IMR-90 (cell line): ENCODE data around the gene SEMA4D. TPM values are rescaled to one million over a fixed set of nuclear protein-coding genes. Genes with fewer than 3 reads are reported as not detected.

ENCODE experiments used
- ATAC-seq: fragments of 200-7000 bp; cut with Tn5 transposase; 2 replicates; pipeline ENCODE4 v1.9.1; 2020; ENCODE audit warnings: low read depth, mild to moderate bottlenecking, moderate library complexity
- BruUV-seq: library from RNA; stranded (reverse); fragments of 400-500 nt; replicated peaks from 2 replicates; lab custom pipeline; 2021; lab: Mats Ljungman, UMichigan
- CTCF ChIA-PET: fragments of 300-600 bp; formaldehyde crosslinking; extraction: SDS; loops from one replicate; lab custom pipeline; 2021; ENCODE audit warnings: antibody characterized with exemption; lab: Yijun Ruan, JAX
- POLR2A ChIA-PET: fragments of 300-600 bp; sonication (Branson Sonifier 250); formaldehyde crosslinking; loops from one replicate; lab custom pipeline; 2022; ENCODE audit warnings: antibody characterized with exemption; ENCODE audit not compliant: unreplicated experiment; lab: Charles Lee
- DNase-seq: peaks from one replicate; pipeline ENCODE4 v3.0.0; 2013
- H2AFZ ChIP-seq: replicated peaks from 2 replicates; pipeline ENCODE3; 2013; ENCODE audit warnings: low read length, mild to moderate bottlenecking; ENCODE audit not compliant: poor library complexity
- H2AK5ac ChIP-seq: 2 replicates; pipeline ENCODE4 v1.6.1; 2013; ENCODE audit warnings: low read depth, low read length, inconsistent platforms
- H2AK9ac ChIP-seq: replicated peaks from 2 replicates; pipeline ENCODE3; 2013; ENCODE audit warnings: mild to moderate bottlenecking, low read depth, low read length, moderate library complexity; ENCODE audit not compliant: poor library complexity
- H2BK120ac ChIP-seq: 2 replicates; pipeline ENCODE4 v1.6.1; 2013; ENCODE audit warnings: low read depth, low read length, inconsistent platforms
- H2BK15ac ChIP-seq: 3 replicates; pipeline ENCODE4 v1.6.1; 2013; ENCODE audit warnings: low read depth, low read length, inconsistent platforms
- H2BK20ac ChIP-seq: 2 replicates; pipeline ENCODE4 v1.6.1; 2013; ENCODE audit warnings: low read depth, mild to moderate bottlenecking, inconsistent platforms, low read length, moderate library complexity
- H2BK5ac ChIP-seq: 2 replicates; pipeline ENCODE4 v1.6.1; 2013; ENCODE audit warnings: mild to moderate bottlenecking, low read depth, low read length, inconsistent platforms; ENCODE audit not compliant: poor library complexity, severe bottlenecking
- H3K14ac ChIP-seq: replicated peaks from 2 replicates; pipeline ENCODE4 v1.6.1; 2013; ENCODE audit warnings: low read depth, low read length, inconsistent platforms
- H3K18ac ChIP-seq: 2 replicates; pipeline ENCODE4 v1.6.1; 2013; ENCODE audit warnings: low read depth, low read length, control low read depth
- H3K23ac ChIP-seq: 2 replicates; pipeline ENCODE4 v1.6.1; 2013; ENCODE audit warnings: low read depth, low read length, inconsistent platforms
- H3K27ac ChIP-seq: 2 replicates; pipeline ENCODE4 v1.5.1; 2013; ENCODE audit warnings: mild to moderate bottlenecking, control low read depth, low read length; ENCODE audit not compliant: insufficient read depth
- H3K27me3 ChIP-seq: 2 replicates; pipeline ENCODE4 v1.6.1; 2013; ENCODE audit warnings: low read length; ENCODE audit not compliant: control insufficient read depth, insufficient read depth
- H3K36me3 ChIP-seq: 2 replicates; pipeline ENCODE4 v1.6.1; 2013; ENCODE audit warnings: low read length, mixed read lengths; ENCODE audit not compliant: control insufficient read depth, insufficient read depth
- H3K4ac ChIP-seq: 2 replicates; pipeline ENCODE4 v1.6.1; 2013; ENCODE audit warnings: low read depth, low read length, inconsistent platforms
- H3K4me1 ChIP-seq: 2 replicates; pipeline ENCODE4 v1.6.1; 2013; ENCODE audit warnings: low read length, mixed read lengths; ENCODE audit not compliant: control insufficient read depth, insufficient read depth
- H3K4me2 ChIP-seq: 2 replicates; pipeline ENCODE4 v1.6.1; 2013; ENCODE audit warnings: low read depth, mild to moderate bottlenecking, control low read depth, low read length, moderate library complexity
- H3K4me3 ChIP-seq: 2 replicates; pipeline ENCODE4 v1.5.1; 2013; ENCODE audit warnings: low read depth, mild to moderate bottlenecking, control low read depth, low read length, moderate library complexity; ENCODE audit not compliant: insufficient read depth
- H3K56ac ChIP-seq: 2 replicates; pipeline ENCODE4 v1.6.1; 2013; ENCODE audit warnings: low read length, inconsistent platforms; ENCODE audit not compliant: insufficient read depth; ENCODE audit errors: extremely low read depth
- H3K79me1 ChIP-seq, 2 experiments: 2 replicates each; pipeline ENCODE4 v1.6.1; 2013; ENCODE audit warnings: low read length in 2 of 2, inconsistent platforms in 1 of 2, low read depth in 1 of 2
- H3K9ac ChIP-seq: 2 replicates; pipeline ENCODE4 v1.6.1; 2013; ENCODE audit warnings: low read depth, low read length, control low read depth
- H3K9me1 ChIP-seq: 2 replicates; pipeline ENCODE4 v1.6.1; 2013; ENCODE audit warnings: low read length, inconsistent platforms; ENCODE audit not compliant: insufficient read depth
- H3K9me3 ChIP-seq: 2 replicates; pipeline ENCODE4 v1.6.1; 2013; ENCODE audit warnings: low read length; ENCODE audit not compliant: control insufficient read depth, insufficient read depth
- H4K20me1 ChIP-seq: 2 replicates; pipeline ENCODE4 v1.6.1; 2013; ENCODE audit warnings: low read length, inconsistent platforms; ENCODE audit not compliant: insufficient read depth
- H4K5ac ChIP-seq: 2 replicates; pipeline ENCODE4 v1.6.1; 2013; ENCODE audit warnings: mild to moderate bottlenecking, low read depth, low read length, control low read depth
- H4K8ac ChIP-seq, 2 experiments: 2 replicates each; pipeline ENCODE4 v1.6.1; 2013; ENCODE audit warnings: low read depth in 2 of 2, low read length in 2 of 2, control low read depth in 1 of 2, inconsistent platforms in 1 of 2
- H4K91ac ChIP-seq: 2 replicates; pipeline ENCODE4 v1.6.1; 2013; ENCODE audit warnings: low read depth, low read length, inconsistent platforms; ENCODE audit not compliant: insufficient read depth
- CEBPB ChIP-seq: IDR thresholded peaks from 2 replicates; pipeline ENCODE4 v1.6.1; 2012; ENCODE audit warnings: low read depth, low read length, improper control_type of control experiment
- MXI1 ChIP-seq: IDR thresholded peaks from 2 replicates; pipeline ENCODE4 v1.6.1; 2012; ENCODE audit warnings: low read depth, mild to moderate bottlenecking, low read length, moderate library complexity, borderline replicate concordance
- RCOR1 ChIP-seq: IDR thresholded peaks from 2 replicates; pipeline ENCODE4 v1.6.1; 2012; ENCODE audit warnings: mild to moderate bottlenecking, low read length, improper control_type of control experiment; ENCODE audit not compliant: insufficient replicate concordance
- SMC3 ChIP-seq: fragments of 150-350 bp; IDR thresholded peaks from 2 replicates; pipeline ENCODE4 v1.6.1; 2016; ENCODE audit warnings: low read depth, mild to moderate bottlenecking, antibody characterized with exemption, low read length, moderate library complexity
- WGBS, 2 experiments: methylation state at CpG; one replicate each; pipeline versions ENCODE4 v1.1.5 to v1.1.7; 2013; ENCODE audit warnings: missing lambda C conversion rate in 2 of 2; ENCODE audit not compliant: insufficient read length in 1 of 2; ENCODE audit errors: extremely low coverage in 2 of 2; 5-methylcytosine and 5-hydroxymethylcytosine counted together
- dilution Hi-C: fragments of 300-500 bp; cut with HindIII; formaldehyde crosslinking; loops from one replicate; pipeline ENCODE4 v1.14.3; 2018; ENCODE audit warnings: low sequenced_read_pairs; ENCODE audit not compliant: unreplicated experiment
- in situ Hi-C: fragments of 300-500 bp; cut with MboI; formaldehyde crosslinking; loops from 3 replicates; pipeline ENCODE4 v1.14.3; 2019; ENCODE audit warnings: low sequenced_read_pairs, inconsistent platforms, mixed read lengths
- intact Hi-C: fragments of 100-400 bp; cut with micrococcal nuclease; formaldehyde crosslinking; loops from 2 replicates; pipeline ENCODE4 v1.10.0; 2022
- polyA plus RNA-seq, 3 experiments: library from polyadenylated mRNA; depleted of rRNA; stranded (reverse); fragments of >200 nt; gene quantifications; 2 replicates each; pipeline ENCODE4 v1.2.3, GENCODE V29; 2012; ENCODE audit warnings: low replicate concordance in 1 of 3
- total RNA-seq: library from RNA; depleted of rRNA; stranded (reverse); fragments of >200 nt; gene quantifications from 2 replicates; pipeline ENCODE4 v1.2.3, GENCODE V29; 2012

The SEMA4D gene
- total and polyA plus RNA-seq, 2 of the 4 experiments (the other 2 are of a cell fraction), result 0.90 to 1.5 TPM

DNA sequence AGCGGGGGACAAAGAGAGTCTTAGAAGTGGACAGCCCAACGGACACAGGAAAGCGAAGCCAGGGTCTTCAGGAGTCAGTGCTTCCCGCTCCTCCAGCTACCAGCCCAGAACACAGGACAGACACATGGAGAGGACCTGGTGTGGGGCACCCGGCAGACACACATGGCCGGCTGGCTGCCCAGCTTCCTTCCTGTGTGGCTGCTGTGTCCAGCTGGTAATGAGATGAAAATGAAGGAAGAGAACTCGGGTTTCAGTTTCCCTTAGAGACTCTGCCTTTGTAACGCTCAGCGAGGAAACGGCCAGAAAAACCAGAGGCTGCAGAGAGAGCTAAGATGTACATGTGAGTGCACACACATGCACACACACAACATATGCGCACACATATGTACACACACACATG lies 92.1 kb downstream of the SEMA4D start:
- dilution Hi-C loops (no loop called here), intact Hi-C loops (no loop called here), in situ Hi-C loops (no loop called here)
- peaks cover 2% of the 10 kb centered on the region; the same call in 1 of the 2 replicates for H3K4me1 ChIP-seq
- CTCF ChIA-PET, result no interaction called here
- H3K9me3 ChIP-seq, result peaks cover 5% of the 10 kb centered on the region
- H3K79me1 ChIP-seq, result no peaks in the 10 kb centered on the region
- H3K9me1 ChIP-seq, result no peaks in the 10 kb centered on the region
- POLR2A ChIA-PET, result no interaction called here
- peak; percentile 21; the same call in 1 of the 2 replicates for ATAC-seq
- 82% methylated on average over 5 of the region's 11 CpGs; no CpG with 5 or more reads in 1 of the 2 experiments for WGBS, 2 experiments
- no peak overlapping the region for H2AK9ac ChIP-seq
- no TSS peak for BruUV-seq
- no peak overlapping the region for H2AK5ac ChIP-seq
- no peak overlapping the region for H3K9ac ChIP-seq
- H2BK5ac ChIP-seq, result no peak overlapping the region
- no peak overlapping the region for H3K18ac ChIP-seq
- peaks cover 10% of the 10 kb centered on the region for H3K36me3 ChIP-seq
- no peak overlapping the region for H3K14ac ChIP-seq
- H4K20me1 ChIP-seq, result no peaks in the 10 kb centered on the region
- H2AFZ ChIP-seq, result no peak overlapping the region
- H3K56ac ChIP-seq, result no peak overlapping the region
- no peak overlapping the region; the same call in 1 of the 2 replicates for H3K4ac ChIP-seq
- no peak overlapping the region for H2BK15ac ChIP-seq
- H3K4me3 ChIP-seq, result no peak overlapping the region
- H3K23ac ChIP-seq, result 0 out of 2 replicates have a peak overlapping the region, but pooled peaks have one; percentile 19
- H3K4me2 ChIP-seq, result no peak overlapping the region
- H4K91ac ChIP-seq, result no peak overlapping the region
- no peak overlapping the region for H3K27ac ChIP-seq
- TF ChIP-seq RCOR1 (no peak), CEBPB (no peak), MXI1 (no peak), SMC3 (no peak)
- no peak for DNase-seq
- H3K27me3 ChIP-seq, result no peaks in the 10 kb centered on the region
- H4K5ac ChIP-seq, result no peak overlapping the region
- no peak overlapping the region for H4K8ac ChIP-seq
- H2BK20ac ChIP-seq, result no peak overlapping the region
- H2BK120ac ChIP-seq, result no peak overlapping the region
